ENCODE measurements around the gene MCL1. TPM values are rescaled to one million over a fixed set of nuclear protein-coding genes. Genes with fewer than 3 reads are reported as not detected.

The MCL1 gene
- total RNA-seq, 1 donor from 2014 or later, result 268 TPM

DNA sequence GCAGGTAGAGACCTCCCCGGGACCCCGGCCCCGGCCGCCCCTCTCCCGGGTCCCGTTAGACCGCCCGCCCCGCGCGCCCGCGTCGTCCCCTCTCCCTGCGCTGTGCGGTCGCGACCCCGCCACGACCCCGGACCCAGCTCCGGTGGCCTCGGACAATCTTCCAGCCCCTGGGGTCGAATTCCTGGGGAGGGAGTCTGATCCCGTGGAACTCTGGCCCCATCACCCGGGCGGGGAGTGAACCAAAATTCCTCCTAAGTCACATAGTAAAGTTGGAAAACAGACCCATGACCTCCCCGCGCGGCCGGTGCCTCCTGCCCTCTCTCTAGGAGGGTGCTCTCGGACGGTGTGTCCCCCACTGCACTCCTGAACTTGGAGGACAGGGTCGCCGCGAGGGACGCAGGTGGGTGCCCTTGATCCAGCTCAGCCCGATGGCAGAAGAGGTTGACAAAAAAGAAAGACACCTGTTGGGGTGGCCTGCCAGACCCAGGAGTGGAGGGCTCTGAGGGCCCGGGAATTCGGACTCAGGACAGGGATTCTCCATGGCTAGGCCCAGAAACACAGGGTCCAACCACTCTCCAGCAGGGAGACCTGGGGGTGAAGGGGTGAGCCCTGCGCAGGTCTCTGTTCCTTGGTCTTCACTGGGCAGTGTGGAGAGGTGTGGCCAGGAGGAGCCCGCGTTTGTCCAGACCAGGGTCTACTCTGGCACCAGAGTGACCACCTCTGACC lies 29.8 kb downstream of the MCL1 start:
- Mint-ChIP-seq H3K36me3 (no peaks in the 10 kb centered on the region), H3K4me3 (peak overlapping the region; percentile 78), H3K27ac (peak overlapping the region; percentile 88), H3K27me3 (ENCODE audit: low read depth) (peaks cover 3% of the 10 kb centered on the region), H3K4me1 (peaks cover 45% of the 10 kb centered on the region), H3K9me3 (no peaks in the 10 kb centered on the region)
- DNase-seq (ENCODE audit: low spot score in 2 of 2, unreplicated experiment in 2 of 2), result no peak
- TF ChIP-seq, protein P1, sequence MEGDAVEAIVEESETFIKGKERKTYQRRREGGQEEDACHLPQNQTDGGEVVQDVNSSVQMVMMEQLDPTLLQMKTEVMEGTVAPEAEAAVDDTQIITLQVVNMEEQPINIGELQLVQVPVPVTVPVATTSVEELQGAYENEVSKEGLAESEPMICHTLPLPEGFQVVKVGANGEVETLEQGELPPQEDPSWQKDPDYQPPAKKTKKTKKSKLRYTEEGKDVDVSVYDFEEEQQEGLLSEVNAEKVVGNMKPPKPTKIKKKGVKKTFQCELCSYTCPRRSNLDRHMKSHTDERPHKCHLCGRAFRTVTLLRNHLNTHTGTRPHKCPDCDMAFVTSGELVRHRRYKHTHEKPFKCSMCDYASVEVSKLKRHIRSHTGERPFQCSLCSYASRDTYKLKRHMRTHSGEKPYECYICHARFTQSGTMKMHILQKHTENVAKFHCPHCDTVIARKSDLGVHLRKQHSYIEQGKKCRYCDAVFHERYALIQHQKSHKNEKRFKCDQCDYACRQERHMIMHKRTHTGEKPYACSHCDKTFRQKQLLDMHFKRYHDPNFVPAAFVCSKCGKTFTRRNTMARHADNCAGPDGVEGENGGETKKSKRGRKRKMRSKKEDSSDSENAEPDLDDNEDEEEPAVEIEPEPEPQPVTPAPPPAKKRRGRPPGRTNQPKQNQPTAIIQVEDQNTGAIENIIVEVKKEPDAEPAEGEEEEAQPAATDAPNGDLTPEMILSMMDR (IDR thresholded peaks at IDR 0.05; ENCODE audit: unreplicated experiment), result no peak

- Mint-ChIP-seq H3K27me3 (ENCODE audit: low read depth) (peaks cover 3% of the 10 kb centered on the region), H3K27ac (peak within 1 kb of the TSS; percentile 88), H3K4me1 (peaks cover 45% of the 10 kb centered on the region), H3K9me3 (no peaks in the 10 kb centered on the region), H3K36me3 (no peaks in the 10 kb centered on the region), H3K4me3 (peak within 1 kb of the TSS; percentile 78)
- TF ChIP-seq, protein P1 (IDR thresholded peaks at IDR 0.05; ENCODE audit: unreplicated experiment), result no peak
- peak in 1 of 2 experiments; percentile 64 for DNase-seq (ENCODE audit: low spot score in 2 of 2, unreplicated experiment in 2 of 2)
Observed at GRCh38 chr1:150548632-150549495, 30.5 kb downstream of the MCL1 start, which contains the start of gene ADAMTSL4. TSS of gene ADAMTSL4 (plus strand) at chr1:150549408. CDS start at chr1:150552289, 2,881 bp downstream.

DNA sequence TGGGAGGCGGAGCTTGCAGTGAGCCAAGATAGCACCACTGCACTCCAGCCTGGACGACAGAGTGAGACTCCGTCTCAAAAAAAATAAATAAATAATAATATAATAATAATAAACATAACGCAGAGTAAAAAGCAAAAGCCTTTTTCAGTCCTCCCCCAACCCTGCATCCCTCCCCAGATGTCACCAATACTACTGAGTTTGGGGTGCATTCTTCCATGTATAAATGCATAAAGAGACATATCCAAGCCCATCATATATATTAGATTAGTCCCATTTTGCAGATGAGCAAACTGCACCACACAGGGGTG lies 31.1 kb downstream of the MCL1 start:
- TF ChIP-seq, protein P1 (IDR thresholded peaks at IDR 0.05; ENCODE audit: unreplicated experiment), result no peak
- Mint-ChIP-seq H3K27ac (no peak overlapping the region), H3K9me3 (no peaks in the 10 kb centered on the region), H3K4me3 (peak overlapping the region; percentile 64), H3K4me1 (peaks cover 45% of the 10 kb centered on the region), H3K27me3 (ENCODE audit: low read depth) (peaks cover 3% of the 10 kb centered on the region), H3K36me3 (no peaks in the 10 kb centered on the region)
- no peak for DNase-seq (ENCODE audit: low spot score in 2 of 2, unreplicated experiment in 2 of 2)

GRCh38 chr1:150546294-150546937 lies 33.0 kb downstream of the MCL1 start:
- TF ChIP-seq, protein P1 (IDR thresholded peaks at IDR 0.05; ENCODE audit: unreplicated experiment), result no peak
- Mint-ChIP-seq H3K27ac (peak overlapping the region; percentile 67), H3K4me1 (peaks cover 30% of the 10 kb centered on the region), H3K36me3 (no peaks in the 10 kb centered on the region), H3K9me3 (no peaks in the 10 kb centered on the region), H3K27me3 (ENCODE audit: low read depth) (peaks cover 3% of the 10 kb centered on the region), H3K4me3 (no peak overlapping the region)
- DNase-seq (ENCODE audit: low spot score in 2 of 2, unreplicated experiment in 2 of 2), result no peak

DNA sequence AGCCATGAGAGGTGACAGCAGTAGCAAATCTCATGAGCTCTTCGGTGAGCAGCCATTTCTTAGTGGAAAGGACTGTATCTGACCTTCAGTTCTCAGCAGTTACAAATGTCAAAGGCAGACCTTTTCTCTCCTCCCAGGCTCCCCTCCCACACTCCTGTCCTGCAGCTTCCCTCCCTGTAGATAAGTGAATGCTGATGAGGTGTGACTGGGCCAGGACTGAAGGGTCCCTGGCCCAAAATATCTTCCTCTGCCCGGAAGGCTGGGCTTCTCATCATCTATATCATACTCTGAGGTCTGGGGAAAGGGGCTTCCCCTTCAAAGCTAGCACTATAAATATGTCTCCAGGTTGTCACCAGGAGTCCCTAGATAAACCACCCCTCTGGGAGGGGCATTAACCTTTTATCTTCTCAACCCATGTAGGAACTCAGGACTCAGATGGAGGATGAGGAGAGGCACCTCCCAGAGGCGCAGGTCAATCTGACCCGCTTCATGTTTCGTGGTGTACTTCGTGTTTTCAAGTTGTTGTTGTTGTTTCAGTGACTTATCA lies 33.9 kb downstream of the MCL1 start:
- no peak for DNase-seq (ENCODE audit: low spot score in 2 of 2, unreplicated experiment in 2 of 2)
- Mint-ChIP-seq H3K27ac (no peak overlapping the region), H3K4me1 (peaks cover 24% of the 10 kb centered on the region), H3K36me3 (no peaks in the 10 kb centered on the region), H3K9me3 (no peaks in the 10 kb centered on the region), H3K27me3 (ENCODE audit: low read depth) (peaks cover 3% of the 10 kb centered on the region), H3K4me3 (no peak overlapping the region)
- TF ChIP-seq, protein P1 (IDR thresholded peaks at IDR 0.05; ENCODE audit: unreplicated experiment), result no peak

Measured in mesothelial cell of epicardium (in vitro differentiated cells).